ENCODE data around the gene HIPK2. TPM values are rescaled to one million over a fixed set of nuclear protein-coding genes. Genes with fewer than 3 reads are reported as not detected.

HIPK2 gene
- total and polyA plus RNA-seq, 2 experiments from 2014 or later = 23.2 to 47.0 TPM

GRCh38 chr7:139694389-139694676 lies 83.5 kb downstream of the HIPK2 start:
- H3K9me3 ChIP-seq (ENCODE audit: low read depth) = no peaks in the 10 kb centered on the region
- no peak for DNase-seq (ENCODE audit: low read depth in 1 of 2, low spot score in 1 of 2)
- no peak overlapping the region for H3K27ac ChIP-seq
- H3K27me3 ChIP-seq = no peaks in the 10 kb centered on the region
- H3K4me3 ChIP-seq = no peak overlapping the region
- peaks cover 23% of the 10 kb centered on the region for H3K4me1 ChIP-seq (ENCODE audit: low read depth)
- no peaks in the 10 kb centered on the region for H3K36me3 ChIP-seq
- TF ChIP-seq CTCF (IDR thresholded peaks at IDR 0.05; ENCODE audit: low read depth, low read length) = no peak

GRCh38 chr7:139693651-139694388 lies 84.0 kb downstream of the HIPK2 start:
- no peak overlapping the region for H3K27ac ChIP-seq
- no peaks in the 10 kb centered on the region for H3K36me3 ChIP-seq
- H3K4me1 ChIP-seq (ENCODE audit: low read depth) = peaks cover 23% of the 10 kb centered on the region
- no peaks in the 10 kb centered on the region for H3K27me3 ChIP-seq
- no peak overlapping the region for H3K4me3 ChIP-seq
- H3K9me3 ChIP-seq (ENCODE audit: low read depth) = no peaks in the 10 kb centered on the region
- DNase-seq (ENCODE audit: low read depth in 1 of 2, low spot score in 1 of 2) = no peak
- TF ChIP-seq CTCF (IDR thresholded peaks at IDR 0.05; ENCODE audit: low read depth, low read length) = no peak

GRCh38 chr7:139692723-139693122 lies 85.1 kb downstream of the HIPK2 start:
- Histone ChIP-seq H3K4me3 (no peak overlapping the region), H3K4me1 (ENCODE audit: low read depth) (peaks cover 23% of the 10 kb centered on the region), H3K27ac (no peak overlapping the region), H3K9me3 (ENCODE audit: low read depth) (no peaks in the 10 kb centered on the region), H3K27me3 (no peaks in the 10 kb centered on the region), H3K36me3 (no peaks in the 10 kb centered on the region)
- TF ChIP-seq CTCF (IDR thresholded peaks at IDR 0.05; ENCODE audit: low read depth, low read length) = no peak
- DNase-seq (ENCODE audit: low read depth in 1 of 2, low spot score in 1 of 2) = no peak

- H3K4me1 ChIP-seq (ENCODE audit: low read depth) = peaks cover 13% of the 10 kb centered on the region
- DNase-seq (ENCODE audit: low read depth in 1 of 2, low spot score in 1 of 2) = peak in 1 of 2 donors; percentile 56
- peak overlapping the region; percentile 40 for H3K27ac ChIP-seq
- H3K27me3 ChIP-seq = no peaks in the 10 kb centered on the region
- H3K4me3 ChIP-seq = no peak overlapping the region
- H3K36me3 ChIP-seq = no peaks in the 10 kb centered on the region
- no peak for TF ChIP-seq CTCF (IDR thresholded peaks at IDR 0.05; ENCODE audit: low read depth, low read length)
- no peaks in the 10 kb centered on the region for H3K9me3 ChIP-seq (ENCODE audit: low read depth)
Observed at GRCh38 chr7:139691253-139691781, 86.5 kb downstream of the HIPK2 start.

GRCh38 chr7:139687980-139688632 lies 89.7 kb downstream of the HIPK2 start:
- Histone ChIP-seq H3K27ac (no peak overlapping the region), H3K36me3 (no peaks in the 10 kb centered on the region), H3K4me1 (ENCODE audit: low read depth) (peaks cover 17% of the 10 kb centered on the region), H3K9me3 (ENCODE audit: low read depth) (no peaks in the 10 kb centered on the region), H3K4me3 (no peak overlapping the region), H3K27me3 (no peaks in the 10 kb centered on the region)
- no peak for TF ChIP-seq CTCF (IDR thresholded peaks at IDR 0.05; ENCODE audit: low read depth, low read length)
- peak in 1 of 2 donors; percentile 69 for DNase-seq (ENCODE audit: low read depth in 1 of 2, low spot score in 1 of 2)
